ENCODE results near the gene HDHD3. TPM values are rescaled to one million over a fixed set of nuclear protein-coding genes. Genes with fewer than 3 reads are reported as not detected.
"Not testable (repeated sequence)": the region's sequence is repeated elsewhere in the genome, so short reads cannot be mapped to it uniquely, and the experiment has no call there.

Gene HDHD3
- total RNA-seq, 1 donor from 2014 or later: 9.8 TPM

GRCh38 chr9:113409883-113410206 lies 33.1 kb upstream of the HDHD3 start:
- peak overlapping the region; percentile 84 for H3K4me3 ChIP-seq
- peak overlapping the region; percentile 81 for H2AFZ ChIP-seq (replicated peaks)
- peaks cover 11% of the 10 kb centered on the region for H3K4me1 ChIP-seq
- H3K4me2 ChIP-seq: peak overlapping the region; percentile 80
- Mint-ChIP-seq H3K4me3 (peak overlapping the region; percentile 99), H3K36me3 (peaks cover 12% of the 10 kb centered on the region), H3K9me3 (no peaks in the 10 kb centered on the region), H3K27ac (peak overlapping the region; percentile 96), H3K4me1 (peaks cover 16% of the 10 kb centered on the region), H3K27me3 (ENCODE audit: insufficient read depth, low read depth) (no peaks in the 10 kb centered on the region)
- H3F3A ChIP-seq (ENCODE audit: low read depth): peaks cover 45% of the 10 kb centered on the region
- TF ChIP-seq CTCF (IDR thresholded peaks at IDR 0.05) (no peak), EZH2 (IDR thresholded peaks at IDR 0.05) (no peak), EZH2phosphoT487 (IDR thresholded peaks at IDR 0.05) (no peak)
- H3K36me3 ChIP-seq: peaks cover 6% of the 10 kb centered on the region
- H4K20me1 ChIP-seq (ENCODE audit: low read depth): no peaks in the 10 kb centered on the region
- DNase-seq (ENCODE audit: low spot score): no peak
- peak overlapping the region; percentile 92 for H3K9ac ChIP-seq
- peaks cover 20% of the 10 kb centered on the region for H3K79me2 ChIP-seq (ENCODE audit: low read depth)
- no peaks in the 10 kb centered on the region for H3K9me3 ChIP-seq (ENCODE audit: low read depth)
- no peaks in the 10 kb centered on the region for H3K27me3 ChIP-seq
- peak overlapping the region; percentile 92 for H3K27ac ChIP-seq

GRCh38 chr9:113409481-113409880 lies 32.7 kb upstream of the HDHD3 start:
- Mint-ChIP-seq H3K36me3 (peaks cover 12% of the 10 kb centered on the region), H3K4me1 (peaks cover 16% of the 10 kb centered on the region), H3K27ac (peak overlapping the region; percentile 85), H3K4me3 (peak overlapping the region; percentile 99), H3K9me3 (no peaks in the 10 kb centered on the region), H3K27me3 (ENCODE audit: insufficient read depth, low read depth) (no peaks in the 10 kb centered on the region)
- no peaks in the 10 kb centered on the region for H3K9me3 ChIP-seq (ENCODE audit: low read depth)
- peak overlapping the region; percentile 80 for H3K4me2 ChIP-seq
- peak; percentile 19 for DNase-seq (ENCODE audit: low spot score)
- peak overlapping the region; percentile 92 for H3K9ac ChIP-seq
- no peak for TF ChIP-seq CTCF (IDR thresholded peaks at IDR 0.05)
- TF ChIP-seq EZH2 (IDR thresholded peaks at IDR 0.05): no peak
- TF ChIP-seq EZH2phosphoT487 (IDR thresholded peaks at IDR 0.05): no peak
- no peaks in the 10 kb centered on the region for H3K27me3 ChIP-seq
- peaks cover 11% of the 10 kb centered on the region for H3K4me1 ChIP-seq
- no peaks in the 10 kb centered on the region for H4K20me1 ChIP-seq (ENCODE audit: low read depth)
- H3K36me3 ChIP-seq: peaks cover 6% of the 10 kb centered on the region
- peaks cover 20% of the 10 kb centered on the region for H3K79me2 ChIP-seq (ENCODE audit: low read depth)
- H3K27ac ChIP-seq: no peak overlapping the region
- peaks cover 45% of the 10 kb centered on the region for H3F3A ChIP-seq (ENCODE audit: low read depth)
- no peak overlapping the region for H2AFZ ChIP-seq (replicated peaks)
- H3K4me3 ChIP-seq: peak overlapping the region; percentile 84

GRCh38 chr9:113406873-113407511 lies 30.2 kb upstream of the HDHD3 start:
- not testable (repeated sequence) for H2AFZ ChIP-seq (replicated peaks); H3K27me3 ChIP-seq; H4K20me1 ChIP-seq (ENCODE audit: low read depth); H3K4me3 ChIP-seq; H3K27me3 Mint-ChIP-seq (ENCODE audit: insufficient read depth, low read depth); H3K9ac ChIP-seq; H3K9me3 ChIP-seq (ENCODE audit: low read depth); H3K27ac ChIP-seq; H3K9me3 Mint-ChIP-seq; H3K4me2 ChIP-seq; H3K36me3 ChIP-seq
- Histone ChIP-seq H3K4me1 (peaks cover 11% of the 10 kb centered on the region), H3F3A (ENCODE audit: low read depth) (peaks cover 40% of the 10 kb centered on the region), H3K79me2 (ENCODE audit: low read depth) (peaks cover 20% of the 10 kb centered on the region)
- peaks cover 16% of the 10 kb centered on the region for H3K4me1 Mint-ChIP-seq
- DNase-seq (ENCODE audit: low spot score): peak; percentile 83
- H3K27ac Mint-ChIP-seq: peak overlapping the region; percentile 39
- peak; percentile 69 for TF ChIP-seq CTCF (IDR thresholded peaks at IDR 0.05)
- H3K36me3 Mint-ChIP-seq: peaks cover 12% of the 10 kb centered on the region
- peak overlapping the region; percentile 66 for H3K4me3 Mint-ChIP-seq

GRCh38 chr9:113406353-113406752 lies 29.6 kb upstream of the HDHD3 start:
- not testable (repeated sequence) for H3K4me2 ChIP-seq; DNase-seq (ENCODE audit: low spot score); H3K4me1 ChIP-seq; H3K27ac ChIP-seq; H3K4me3 ChIP-seq; H3K4me3 Mint-ChIP-seq; H3K27me3 ChIP-seq; H3K9me3 ChIP-seq (ENCODE audit: low read depth); H3K36me3 ChIP-seq; H3K9me3 Mint-ChIP-seq; H2AFZ ChIP-seq (replicated peaks); H3K27ac Mint-ChIP-seq; H3K9ac ChIP-seq; H4K20me1 ChIP-seq (ENCODE audit: low read depth); H3K27me3 Mint-ChIP-seq (ENCODE audit: insufficient read depth, low read depth)
- H3K36me3 Mint-ChIP-seq: peaks cover 12% of the 10 kb centered on the region
- peaks cover 20% of the 10 kb centered on the region for H3K79me2 ChIP-seq (ENCODE audit: low read depth)
- peaks cover 20% of the 10 kb centered on the region for H3K4me1 Mint-ChIP-seq
- peaks cover 46% of the 10 kb centered on the region for H3F3A ChIP-seq (ENCODE audit: low read depth)
